Right ventricle myocardium superior (tissue), 1 donor: ENCODE data around the gene FAM124B. TPM values are rescaled to one million over a fixed set of nuclear protein-coding genes. Genes with fewer than 3 reads are reported as not detected.
"Not testable (repeated sequence)": the region's sequence is repeated elsewhere in the genome, so short reads cannot be mapped to it uniquely, and the experiment has no call there.

Experiments
- ATAC-seq: fragments of 200-7000 bp; cut with Tn5 transposase; one replicate; pipeline ENCODE4 v1.9.1; 2020; ENCODE audit warnings: mild to moderate bottlenecking; ENCODE audit not compliant: poor library complexity
- DNase-seq: peaks from one replicate; pipeline ENCODE4 v3.0.0-alpha.2; 2020
- intact Hi-C: fragments of 100-400 bp; cut with DNase I; formaldehyde crosslinking; loops from one replicate; pipeline ENCODE4 v1.11.2; 2022
- total RNA-seq: library from RNA; stranded (reverse); fragmentation: NEBNext Ultra II Directional; extraction: Animal tissue kit (Norgen Biotek cat#: 25700); gene quantifications from one replicate; pipeline ENCODE4 v1.2.1, GENCODE V29; 2021
- donor health status: DM: no; HTN: yes; CAD: no; lungs with severe emphysema.

FAM124B gene
- total RNA-seq, 1 donor from 2014 or later = 1.00 TPM

DNA sequence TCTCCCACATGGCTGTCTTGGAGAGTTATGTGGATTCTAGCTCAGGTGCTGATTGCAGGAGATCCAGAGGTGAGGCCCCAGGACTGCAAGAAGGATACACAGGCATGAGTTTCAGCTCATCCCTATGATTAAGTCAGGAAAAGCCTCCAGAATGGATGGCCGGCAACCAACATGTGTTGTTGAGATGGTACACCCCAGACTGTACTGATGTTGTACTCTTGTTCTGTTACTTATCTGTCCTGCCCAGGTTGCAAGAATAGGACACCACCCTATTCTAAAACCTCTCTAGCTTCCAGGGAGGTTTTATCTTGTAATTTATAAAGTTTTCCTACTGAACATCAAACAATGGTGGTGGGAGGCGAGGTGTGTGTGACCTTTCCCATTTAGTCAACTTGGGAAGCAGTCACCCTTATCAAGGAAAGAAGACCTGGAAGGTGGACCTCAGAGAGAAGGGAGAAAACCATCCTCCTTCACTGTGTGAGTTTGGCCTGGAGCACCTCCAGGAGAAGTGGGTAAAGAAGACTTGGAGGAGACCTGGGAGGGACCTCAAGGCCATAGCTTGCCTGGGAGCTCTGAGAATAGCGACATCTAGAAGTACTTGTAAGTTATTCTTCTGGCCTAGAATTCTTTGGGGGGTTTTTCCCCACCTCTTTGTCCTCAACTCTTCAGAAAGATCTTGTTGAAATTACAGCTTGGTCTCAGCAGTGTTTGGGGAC lies 8.6 kb downstream of the FAM124B start:
- DNase-seq = no peak
- no peak for ATAC-seq
- intact Hi-C loops = no loop called here

DNA sequence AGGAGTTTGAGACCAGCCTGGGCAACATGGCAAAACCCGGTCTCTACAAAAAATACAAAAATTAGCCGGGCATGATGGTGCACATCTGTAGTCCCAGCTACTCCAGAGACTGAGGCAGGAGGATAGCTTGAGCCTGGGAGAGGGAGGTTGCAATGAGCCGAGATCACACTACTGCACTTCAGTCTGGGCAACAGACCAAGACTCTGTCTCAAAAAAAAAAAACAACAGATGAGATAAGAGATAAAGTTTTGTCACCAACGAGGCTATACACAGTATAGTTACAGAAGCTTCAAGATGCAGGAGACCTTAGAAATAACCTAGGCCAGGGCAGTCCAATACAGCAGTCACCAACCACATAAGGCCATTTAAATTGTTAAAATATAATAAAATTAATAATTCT lies 9.4 kb downstream of the FAM124B start:
- intact Hi-C loops = no loop called here
- no peak for DNase-seq
- no peak for ATAC-seq

GRCh38 chr2:224389317-224389716 lies 12.6 kb downstream of the FAM124B start:
- ATAC-seq (no peak), DNase-seq (no peak)
- intact Hi-C loops = no loop called here

- intact Hi-C loops = no loop called here
- DNase-seq = no peak
- ATAC-seq = no peak
These were observed 15.0 kb downstream of the FAM124B start for GRCh38 chr2:224386876-224387275.

GRCh38 chr2:224382973-224383555 lies 18.8 kb downstream of the FAM124B start:
- DNase-seq (no peak), ATAC-seq (no peak)
- intact Hi-C loops = no loop called here

DNA sequence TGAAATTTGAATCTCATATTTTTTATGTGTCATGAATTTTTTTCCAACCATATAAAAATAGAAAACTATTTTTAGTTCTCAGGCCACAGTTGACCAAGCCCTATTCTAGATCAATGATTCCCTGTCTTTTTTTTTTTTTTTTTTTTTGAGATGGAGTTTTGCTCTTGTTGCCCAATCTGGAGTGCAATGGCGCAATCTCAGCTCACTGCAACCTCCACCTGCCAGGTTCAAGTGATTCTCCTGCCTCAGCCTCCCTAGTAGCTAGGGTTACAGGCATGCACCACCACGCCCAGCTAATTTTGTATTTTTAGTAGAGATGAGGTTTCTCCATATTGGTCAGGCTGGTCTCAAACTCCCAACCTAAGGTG lies 19.6 kb downstream of the FAM124B start:
- DNase-seq, ATAC-seq, intact Hi-C loops: not testable (repeated sequence)

DNA sequence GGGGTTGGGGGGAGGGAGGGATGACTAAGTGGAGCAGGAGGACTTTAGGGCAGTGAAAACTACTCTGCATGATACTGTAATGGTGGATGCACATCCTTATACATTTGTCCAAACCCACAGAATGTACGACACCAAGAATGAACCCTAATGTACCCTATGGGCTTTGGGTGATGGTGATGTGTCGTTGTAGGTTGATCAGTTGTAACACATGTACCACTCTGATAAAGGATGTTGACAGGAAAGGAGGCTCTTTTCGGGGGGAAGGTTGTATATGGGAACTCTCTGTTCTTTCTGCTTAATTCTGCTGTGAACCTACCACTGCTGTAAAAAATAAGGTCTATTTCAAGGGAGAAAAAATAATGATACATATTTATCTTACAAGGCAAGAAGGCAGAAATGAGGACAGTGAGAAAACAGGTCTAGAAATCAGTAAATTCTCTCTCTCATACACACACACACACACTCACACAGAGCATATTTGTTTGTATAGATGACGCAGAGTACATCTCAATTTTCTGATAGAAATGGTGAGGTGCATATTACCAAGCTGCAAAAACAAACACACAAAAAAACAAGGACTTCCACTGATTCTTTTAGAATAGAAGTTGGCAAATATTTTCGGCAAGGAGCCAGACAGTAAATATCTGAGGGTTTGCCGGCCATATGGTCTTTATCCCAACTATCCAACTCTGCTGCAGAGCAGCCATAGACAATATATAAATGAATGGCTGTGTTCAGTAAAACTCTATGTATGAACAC lies 20.2 kb downstream of the FAM124B start:
- no peak for ATAC-seq
- intact Hi-C loops = no loop called here
- no peak for DNase-seq

- no peak for DNase-seq
- intact Hi-C loops = no loop called here
- ATAC-seq = peak; percentile 46
These were observed 21.9 kb downstream of the FAM124B start for GRCh38 chr2:224379986-224380385.

DNA sequence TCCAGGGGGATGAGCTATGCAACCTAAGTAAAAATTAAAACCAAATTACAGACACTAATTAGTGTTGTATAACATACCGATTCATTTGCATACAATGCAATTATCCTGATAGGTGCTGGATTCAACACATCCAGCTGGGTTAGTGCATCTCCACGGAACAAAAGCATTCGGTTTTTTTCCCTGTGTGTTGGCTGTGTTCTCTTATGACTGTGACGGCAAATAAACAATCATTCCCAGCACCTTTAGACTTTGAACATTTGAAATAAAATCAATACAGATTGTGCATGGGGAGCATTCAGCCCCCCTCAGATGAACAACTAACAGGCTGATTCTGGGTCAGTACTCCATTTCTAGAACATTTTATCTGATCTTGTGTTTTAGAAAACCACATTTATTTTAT lies 22.7 kb downstream of the FAM124B start:
- intact Hi-C loops = no loop called here
- ATAC-seq (no peak), DNase-seq (no peak)

GRCh38 chr2:224378701-224379097 lies 23.2 kb downstream of the FAM124B start:
- intact Hi-C loops = no loop called here
- ATAC-seq (no peak), DNase-seq (no peak)

DNA sequence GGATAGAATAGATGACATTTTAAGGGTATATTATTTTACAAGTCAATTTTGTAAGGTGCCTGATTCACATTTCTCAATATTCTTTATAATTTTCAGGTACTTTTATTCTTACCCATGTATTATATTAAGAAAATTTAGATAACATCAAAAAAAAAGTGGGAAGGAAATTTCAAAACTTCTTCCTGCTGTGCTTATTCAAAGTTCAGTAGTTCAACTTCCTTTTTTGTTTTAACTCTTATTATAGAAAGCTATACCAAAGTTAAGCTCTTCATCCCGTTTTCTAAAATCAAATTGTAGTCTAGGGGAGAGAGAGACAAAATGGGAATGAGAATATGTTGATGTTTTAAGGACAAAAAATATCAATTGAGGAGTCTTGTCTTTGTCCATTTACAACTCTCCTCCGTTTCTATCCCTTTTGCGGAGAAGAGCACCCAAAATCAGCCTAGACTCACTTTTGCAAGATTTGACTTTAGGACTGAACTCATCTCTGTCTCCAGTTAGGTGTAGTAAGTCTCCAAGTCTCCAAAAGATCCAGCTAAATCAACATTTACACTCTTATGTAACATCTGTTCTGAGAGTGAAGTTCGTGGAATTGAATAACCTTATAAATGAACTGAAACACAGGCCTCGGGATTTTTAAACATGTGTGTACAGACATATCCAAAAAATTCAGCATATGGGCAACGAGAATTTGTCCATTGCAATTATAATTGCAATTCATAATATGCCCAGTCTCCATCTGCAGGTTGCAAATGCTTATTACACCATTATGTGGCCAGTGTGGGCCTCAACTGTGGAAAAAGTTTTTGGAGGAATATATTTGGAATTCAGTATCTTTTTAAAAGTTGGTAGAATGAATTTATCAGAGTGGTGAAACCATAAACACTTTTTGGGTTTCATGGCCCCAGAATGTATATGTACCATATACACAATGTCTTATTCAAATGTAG lies 23.9 kb downstream of the FAM124B start:
- no peak for DNase-seq
- intact Hi-C loops = no loop called here

DNA sequence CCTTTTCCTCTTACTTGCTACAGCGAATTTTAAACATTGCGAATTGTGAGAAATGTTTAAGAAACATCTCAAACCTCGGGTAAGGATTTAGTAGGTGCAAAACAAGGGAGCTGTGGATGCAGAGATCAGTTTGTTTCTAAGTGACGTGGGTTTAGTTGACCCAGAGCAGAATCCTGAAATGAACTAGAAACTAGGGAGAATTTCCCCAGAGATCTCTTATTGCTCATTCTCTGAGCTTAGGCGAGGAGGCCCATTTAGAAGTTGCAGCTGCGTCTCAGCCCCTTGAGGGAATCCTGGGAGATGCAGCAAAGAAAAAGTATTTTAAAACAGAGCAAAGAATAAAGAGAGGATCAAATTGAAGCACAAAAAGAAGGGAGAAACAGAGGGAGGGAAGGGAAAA lies 29.3 kb downstream of the FAM124B start:
- intact Hi-C loops = no loop called here
- no peak for ATAC-seq
- DNase-seq = no peak

More for the DNA sequence above, 23.9 kb downstream of the FAM124B start:
- no peak for ATAC-seq

- peak; percentile 59 for ATAC-seq
- intact Hi-C loops = no loop called here
- DNase-seq = no peak
These were observed 32.8 kb downstream of the FAM124B start for GRCh38 chr2:224369028-224369632.

DNA sequence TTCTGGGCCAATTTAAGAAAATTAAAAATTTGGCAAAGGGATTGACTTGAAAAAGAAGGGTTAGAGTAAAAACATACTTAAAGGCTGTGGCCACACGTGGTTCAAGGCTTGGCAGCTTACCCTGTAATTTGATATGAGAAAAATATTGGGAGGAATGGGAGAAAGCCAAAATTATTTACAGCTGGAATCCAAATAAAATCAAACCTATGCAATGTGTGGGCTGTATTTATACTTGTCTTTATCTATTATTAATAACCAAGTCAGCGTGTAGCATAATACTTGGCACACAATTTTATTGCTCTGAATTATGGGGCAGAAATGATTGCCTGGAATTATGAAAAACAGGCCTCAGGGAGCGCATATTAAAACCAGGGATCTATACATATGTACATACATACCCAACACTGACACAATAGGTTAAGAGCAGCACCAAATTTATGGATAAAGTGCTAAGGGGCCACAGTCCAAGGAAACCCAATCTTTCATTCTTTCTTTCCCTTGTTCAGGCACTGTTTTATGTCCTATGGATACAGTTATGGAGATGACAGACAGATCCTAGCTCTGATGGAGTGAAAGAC lies 35.6 kb downstream of the FAM124B start:
- intact Hi-C loops = no loop called here
- DNase-seq = no peak
- ATAC-seq = no peak

DNA sequence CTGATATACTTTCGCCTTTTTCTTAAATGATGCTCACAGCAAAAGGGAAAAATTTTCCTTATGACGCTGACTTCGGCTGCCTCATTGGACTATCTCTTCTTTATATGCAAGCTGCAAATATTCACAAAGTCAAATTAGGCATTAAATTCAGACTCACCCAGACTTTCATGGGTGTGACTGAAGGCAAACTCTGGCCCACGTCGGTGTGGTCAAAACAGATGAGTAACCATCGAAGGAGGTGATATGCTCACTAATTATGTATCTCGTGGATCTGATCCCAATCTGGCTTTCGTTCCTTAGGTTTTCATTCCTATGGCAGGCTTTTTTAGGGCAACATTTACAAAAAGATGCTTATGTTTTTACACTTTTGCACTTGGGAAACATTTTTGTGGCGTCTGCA lies 36.6 kb downstream of the FAM124B start:
- intact Hi-C loops = no loop called here
- ATAC-seq = no peak
- no peak for DNase-seq

DNA sequence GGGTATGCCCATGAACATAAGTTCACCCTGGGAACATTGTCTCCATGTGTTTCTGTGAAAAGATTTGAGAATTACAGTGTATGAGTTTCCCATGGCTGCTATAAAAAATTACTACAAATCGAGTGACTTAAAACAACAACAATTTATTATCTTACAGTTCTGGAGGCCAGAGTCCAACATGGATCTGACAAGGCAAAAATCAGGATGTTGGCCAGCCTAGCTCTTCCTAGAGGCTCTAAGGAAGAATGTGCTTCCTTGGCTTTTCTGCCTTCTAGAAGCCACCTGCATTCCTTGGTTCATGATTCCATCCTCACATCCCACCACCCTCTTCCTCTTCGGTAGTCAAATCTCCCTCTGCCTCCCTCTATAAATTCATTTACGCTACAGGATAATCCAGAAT lies 38.6 kb downstream of the FAM124B start:
- ATAC-seq (no peak), DNase-seq (no peak)
- intact Hi-C loops = no loop called here

GRCh38 chr2:224362094-224362493 lies 39.8 kb downstream of the FAM124B start:
- intact Hi-C loops = no loop called here
- ATAC-seq = no peak

DNA sequence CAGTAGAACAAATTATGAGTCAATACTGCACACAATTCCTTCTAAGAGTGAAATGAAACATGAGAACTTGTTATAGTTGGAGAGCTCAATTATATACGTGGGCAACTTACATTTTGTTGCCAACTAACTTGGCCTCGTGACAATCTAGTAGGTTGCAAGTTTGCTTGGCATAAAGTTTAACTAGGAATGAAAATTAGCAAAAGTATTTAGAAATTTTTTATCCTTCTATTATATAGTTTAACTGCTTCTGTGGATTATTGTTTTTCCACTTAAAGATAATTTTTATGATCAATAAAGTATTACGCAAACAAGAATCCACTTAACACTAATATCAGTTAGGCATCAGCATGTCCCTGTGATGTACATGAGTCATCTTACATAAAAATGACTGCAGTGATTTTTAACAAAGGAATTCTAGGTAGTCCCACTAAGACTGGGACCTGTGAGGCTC lies 41.1 kb downstream of the FAM124B start:
- intact Hi-C loops = no loop called here
- no peak for DNase-seq

More at GRCh38 chr2:224362094-224362493, 39.8 kb downstream of the FAM124B start:
- no peak for DNase-seq

More for the DNA sequence above, 41.1 kb downstream of the FAM124B start:
- ATAC-seq = no peak
